Right lobe of liver (tissue), 6 donors: Measurements from ENCODE around the gene NPAS4. TPM values are rescaled to one million over a fixed set of nuclear protein-coding genes. Genes with fewer than 3 reads are reported as not detected.
"Not testable (repeated sequence)": the region's sequence is repeated elsewhere in the genome, so short reads cannot be mapped to it uniquely, and the experiment has no call there.

ENCODE experiments used
- ATAC-seq, 4 donors: fragments of 200-7000 bp; cut with Tn5 transposase; one replicate each; pipeline ENCODE4 v1.9.1; 2020; ENCODE audit warnings: mild to moderate bottlenecking in 4 of 4, moderate library complexity in 4 of 4
- DNase-seq, 3 donors: peaks; one replicate each; pipeline ENCODE4 v3.0.0-alpha.2; 2020
- H3K27ac ChIP-seq, 3 donors: fragments of 200-600 bp; one replicate each; pipeline ENCODE4 v1.8.0; 2022
- H3K27me3 ChIP-seq, 2 donors: fragments of 200-600 bp; one replicate each; pipeline ENCODE4 v1.8.0; 2022
- H3K36me3 ChIP-seq, 4 donors: fragments of 200-600 bp; sonication (generic) in 1 of 4; one replicate each; pipeline versions ENCODE4 v1.5.1 to v1.8.0; 2017 to 2022; ENCODE audit warnings: control low read depth in 1 of 4
- H3K4me1 ChIP-seq, 4 donors: fragments of 200-600 bp; sonication (generic) in 1 of 4; one replicate each; pipeline versions ENCODE4 v1.5.1 to v1.8.0; 2017 to 2022; ENCODE audit warnings: control low read depth in 1 of 4
- H3K4me3 ChIP-seq, 3 donors: fragments of 200-600 bp; one replicate each; pipeline ENCODE4 v1.8.0; 2022
- H3K9me3 ChIP-seq, 4 donors: fragments of 200-600 bp; sonication (generic) in 1 of 4; one replicate each; pipeline versions ENCODE4 v1.5.1 to v1.8.0; 2017 to 2022; ENCODE audit warnings: control low read depth in 1 of 4
- CTCF ChIP-seq, 4 donors: fragments of 200-600 bp in 3 of 4; fragments of 450-650 bp in 1 of 4; IDR thresholded peaks; one replicate each; pipeline versions ENCODE4 v1.5.1 to v1.8.0; 2016 to 2022; ENCODE audit warnings: antibody characterized with exemption in 4 of 4, mild to moderate bottlenecking in 2 of 4
- POLR2A ChIP-seq: fragments of 450-650 bp; IDR thresholded peaks from one replicate; pipeline ENCODE4 v1.6.1; 2017; ENCODE audit warnings: antibody characterized with exemption, mild to moderate bottlenecking
- WGBS: methylation state at CpG from one replicate; pipeline ENCODE4 v1.1.6; 2018; ENCODE audit warnings: low coverage, low lambda C conversion rate; ENCODE audit not compliant: insufficient coverage; ENCODE audit errors: missing lambda C conversion rate; 5-methylcytosine and 5-hydroxymethylcytosine counted together
- intact Hi-C, 2 donors: fragments of 100-400 bp; cut with DNase I; formaldehyde crosslinking; loops; one replicate each; pipeline versions ENCODE4 v1.11.2 to v1.14.1; 2022
- total RNA-seq, 6 experiments: library from RNA; depleted of rRNA in 2 of 6; stranded (reverse); fragments of >200 nt in 2 of 6; fragmentation: NEBNext Ultra II Directional in 3 of 6; extraction: Animal tissue kit (Norgen Biotek cat#: 25700) in 3 of 6; gene quantifications; one replicate each; pipeline versions ENCODE4 v1.1.0 to v1.2.4, GENCODE V29; 2016 to 2023
- donor health status: DM: no; HTN: yes; CAD: no.
- donor health status: DM: no; HTN: no; CAD: no.
- donor health status: DM: no; HTN: no; CAD: no.
- donor health status: DM: no; HTN: yes; CAD: no.
- donor health status: DM: no; HTN: yes; CAD: no.

Gene NPAS4
- total RNA-seq, 6 experiments from 2014 or later = not detected

GRCh38 chr11:66462911-66463310 is 42.1 kb downstream of the NPAS4 start:
- H3K9me3 ChIP-seq = no peaks in the 10 kb centered on the region
- ATAC-seq (no peak), DNase-seq (no peak)
- TF ChIP-seq CTCF (IDR thresholded peaks at IDR 0.05) (no peak), POLR2A (no peak)
- peaks cover 0 to 7% (median 0%) of the 10 kb centered on the region in 4 donors for H3K4me1 ChIP-seq
- intact Hi-C loops = no loop called here
- no peak overlapping the region for H3K4me3 ChIP-seq
- H3K27me3 ChIP-seq = no peaks in the 10 kb centered on the region
- WGBS = 72% methylated on average over 2 of the region's 3 CpGs
- no peaks in the 10 kb centered on the region for H3K36me3 ChIP-seq
- H3K27ac ChIP-seq = no peak overlapping the region

DNA sequence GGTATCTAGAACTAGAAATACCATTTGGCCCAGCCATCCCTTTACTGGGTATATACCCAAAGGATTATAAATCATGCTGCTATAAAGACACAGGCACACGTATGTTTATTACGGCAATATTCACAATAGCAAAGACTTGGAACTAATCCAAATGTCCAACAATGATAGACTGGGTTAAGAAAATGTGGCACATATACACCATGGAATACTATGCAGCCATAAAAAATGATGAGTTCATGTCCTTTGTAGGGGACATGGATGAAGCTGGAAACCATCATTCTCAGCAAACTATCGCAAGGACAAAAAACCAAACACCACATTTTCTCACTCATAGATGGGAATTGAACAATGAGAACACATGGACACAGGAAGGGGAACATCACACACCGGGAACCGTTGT is 43.3 kb downstream of the NPAS4 start:
- H3K27me3 ChIP-seq, DNase-seq, ATAC-seq, intact Hi-C loops, H3K9me3 ChIP-seq, H3K4me1 ChIP-seq, H3K27ac ChIP-seq, H3K36me3 ChIP-seq, H3K4me3 ChIP-seq: not testable (repeated sequence)
- 85% methylated on average over 4 of the region's 5 CpGs for WGBS

DNA sequence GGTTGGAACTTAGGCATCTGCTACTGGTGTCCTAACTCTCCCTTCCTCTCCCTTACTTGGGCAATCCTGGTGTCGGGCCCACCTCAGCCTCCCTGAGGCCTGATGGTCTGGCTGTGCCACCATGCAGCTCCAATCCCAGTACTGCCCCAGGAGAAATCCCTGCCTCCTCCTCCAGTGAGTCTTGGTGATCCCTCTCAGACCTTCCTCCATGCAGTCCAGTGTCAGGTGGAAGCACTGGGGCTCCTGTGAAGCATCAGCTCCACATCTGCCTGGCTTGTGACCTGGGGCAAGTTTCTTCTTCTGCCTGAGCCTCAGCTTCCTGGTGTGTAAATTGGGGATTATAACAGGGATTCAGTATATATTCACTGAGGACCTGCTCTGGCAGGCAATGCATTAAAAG is 44.1 kb downstream of the NPAS4 start:
- no peaks in the 10 kb centered on the region for H3K27me3 ChIP-seq
- intact Hi-C loops = no loop called here
- DNase-seq (no peak), ATAC-seq (no peak)
- WGBS = no CpG with 5 or more reads among the region's 1 CpG
- TF ChIP-seq POLR2A (no peak), CTCF (IDR thresholded peaks at IDR 0.05) (no peak)
- peaks cover 0 to 8% (median 0%) of the 10 kb centered on the region in 4 donors for H3K4me1 ChIP-seq
- H3K36me3 ChIP-seq = no peaks in the 10 kb centered on the region
- H3K4me3 ChIP-seq = no peak overlapping the region
- no peaks in the 10 kb centered on the region for H3K9me3 ChIP-seq
- no peak overlapping the region for H3K27ac ChIP-seq

- DNase-seq (peak in 1 of 3 donors; percentile 40), ATAC-seq (no peak)
- TF ChIP-seq POLR2A (no peak), CTCF (IDR thresholded peaks at IDR 0.05) (no peak)
- H3K36me3 ChIP-seq = no peaks in the 10 kb centered on the region
- intact Hi-C loops = no loop called here
- H3K9me3 ChIP-seq = no peaks in the 10 kb centered on the region
- no peaks in the 10 kb centered on the region for H3K27me3 ChIP-seq
- H3K27ac ChIP-seq = no peak overlapping the region
- peak overlapping the region in 2 of 3 donors; percentile 56 to 70 for H3K4me3 ChIP-seq
- peaks cover 0 to 8% (median 0%) of the 10 kb centered on the region in 4 donors for H3K4me1 ChIP-seq
- WGBS = 52% methylated on average over 13 of the region's 19 CpGs
These were observed 44.8 kb downstream of the NPAS4 start for GRCh38 chr11:66465373-66466224.

GRCh38 chr11:66466225-66467033 is 45.6 kb downstream of the NPAS4 start, which contains the start of gene PELI3:
PELI3 (plus strand) TSS chr11:66466905; CDS start chr11:66468129, 1,224 bp downstream.
- 4% methylated on average over 14 of the region's 63 CpGs for WGBS
- intact Hi-C loops = no loop called here

More at GRCh38 chr11:66466225-66467033, 45.6 kb downstream of the NPAS4 start, which contains the start of gene PELI3:
- peak; percentile 98 to 99 (median 98) for ATAC-seq
- Histone ChIP-seq H3K36me3 (no peaks in the 10 kb centered on the region), H3K27me3 (no peaks in the 10 kb centered on the region), H3K27ac (peak within 1 kb of the TSS in 1 of 3 donors; percentile 33), H3K4me1 (peaks cover 0 to 8% (median 0%) of the 10 kb centered on the region in 4 donors), H3K9me3 (no peaks in the 10 kb centered on the region), H3K4me3 (peak within 1 kb of the TSS; percentile 50 to 70 (median 56))
- peak; percentile 5 for TF ChIP-seq POLR2A
- TF ChIP-seq CTCF (IDR thresholded peaks at IDR 0.05) = peak in 1 of 4 donors; percentile 2
- peak; percentile 94 to 96 (median 95) for DNase-seq
